NB4 (cell line): Measurements from ENCODE around the gene CNTN5.

Experiments used
- CTCF ChIP-seq: IDR thresholded peaks from one replicate; pipeline ENCODE4 v1.5.1; 2012; ENCODE audit warnings: low read depth, low read length
- POLR2A ChIP-seq: IDR thresholded peaks from 2 replicates; pipeline ENCODE4 v1.6.1; 2011; ENCODE audit warnings: mild to moderate bottlenecking; ENCODE audit not compliant: insufficient read length; ENCODE audit errors: extremely low read depth
- TF ChIP-seq, protein P1 (sequence below): IDR thresholded peaks from 2 replicates; pipeline ENCODE4 v1.6.1; 2011; ENCODE audit warnings: low read depth, low read length

DNA sequence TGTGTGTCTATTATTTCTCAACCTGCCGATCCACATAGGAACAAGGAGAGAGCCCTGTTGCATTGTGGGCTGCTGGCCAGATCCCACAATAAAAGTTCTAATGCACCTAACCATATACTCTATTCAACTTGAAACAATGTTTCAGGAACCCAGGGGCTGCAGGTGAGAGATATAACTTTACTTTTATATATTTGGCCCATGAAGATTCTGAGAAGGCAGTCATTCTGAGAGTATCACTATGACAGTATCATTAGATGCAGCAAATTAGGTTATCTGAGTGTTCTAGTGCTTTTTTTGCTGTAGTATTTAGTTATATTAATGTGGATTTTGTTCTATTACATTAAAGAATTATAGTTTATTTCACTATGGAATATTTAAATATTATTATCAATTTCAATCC, 1011.2 kb downstream of the CNTN5 start:
- no peak for TF ChIP-seq CTCF
- no peak for TF ChIP-seq POLR2A
- TF ChIP-seq, protein P1, sequence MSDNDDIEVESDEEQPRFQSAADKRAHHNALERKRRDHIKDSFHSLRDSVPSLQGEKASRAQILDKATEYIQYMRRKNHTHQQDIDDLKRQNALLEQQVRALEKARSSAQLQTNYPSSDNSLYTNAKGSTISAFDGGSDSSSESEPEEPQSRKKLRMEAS = no peak
